Stomach smooth muscle (tissue), 2 donors: ENCODE data around the gene C1orf21.

Source experiments
- H3K27ac ChIP-seq: one replicate; pipeline ENCODE4 v1.7.0; 2013; ENCODE audit warnings: mild to moderate bottlenecking, low read length, inconsistent platforms
- H3K27me3 ChIP-seq, 2 donors: one replicate each; pipeline ENCODE4 v1.7.0; 2013; ENCODE audit warnings: low read length in 2 of 2; ENCODE audit not compliant: insufficient read depth in 2 of 2, control insufficient read depth in 1 of 2
- H3K36me3 ChIP-seq, 2 donors: one replicate each; pipeline ENCODE4 v1.7.0; 2013; ENCODE audit warnings: low read length in 2 of 2; ENCODE audit not compliant: control insufficient read depth in 2 of 2, insufficient read depth in 2 of 2
- H3K4me1 ChIP-seq: one replicate; pipeline ENCODE4 v1.7.0; 2013; ENCODE audit warnings: low read length; ENCODE audit not compliant: control insufficient read depth, insufficient read depth
- H3K4me3 ChIP-seq, 2 donors: one replicate each; pipeline ENCODE4 v1.7.0; 2013; ENCODE audit warnings: low read length in 2 of 2
- H3K9ac ChIP-seq, 2 donors: one replicate each; pipeline ENCODE4 v1.7.0; 2013; ENCODE audit warnings: low read length in 2 of 2, mild to moderate bottlenecking in 1 of 2
- H3K9me3 ChIP-seq, 2 donors: one replicate each; pipeline ENCODE4 v1.7.0; 2013; ENCODE audit warnings: low read length in 2 of 2; ENCODE audit not compliant: control insufficient read depth in 2 of 2
- donor health status: healthy.
- donor health status: Pancreatic carcinoma.

C1orf21 gene

GRCh38 chr1:184395937-184396480 lies 9.2 kb downstream of the C1orf21 start:
- peaks cover 5% of the 10 kb centered on the region for H3K4me1 ChIP-seq
- H3K4me3 ChIP-seq = no peak overlapping the region
- no peaks in the 10 kb centered on the region for H3K27me3 ChIP-seq
- no peaks in the 10 kb centered on the region for H3K36me3 ChIP-seq
- H3K9me3 ChIP-seq = no peaks in the 10 kb centered on the region
- no peak overlapping the region for H3K9ac ChIP-seq
- no peak overlapping the region for H3K27ac ChIP-seq

GRCh38 chr1:184399192-184399847 lies 12.5 kb downstream of the C1orf21 start:
- H3K4me3 ChIP-seq = no peak overlapping the region
- no peaks in the 10 kb centered on the region for H3K27me3 ChIP-seq
- no peak overlapping the region for H3K27ac ChIP-seq
- H3K4me1 ChIP-seq = peaks cover 5% of the 10 kb centered on the region
- no peaks in the 10 kb centered on the region for H3K36me3 ChIP-seq
- H3K9ac ChIP-seq = no peak overlapping the region
- no peaks in the 10 kb centered on the region for H3K9me3 ChIP-seq

- Histone ChIP-seq H3K4me1 (no peaks in the 10 kb centered on the region), H3K27me3 (no peaks in the 10 kb centered on the region), H3K9ac (no peak overlapping the region), H3K27ac (no peak overlapping the region), H3K36me3 (no peaks in the 10 kb centered on the region), H3K9me3 (no peaks in the 10 kb centered on the region), H3K4me3 (no peak overlapping the region)
These were observed 17.3 kb downstream of the C1orf21 start for GRCh38 chr1:184403961-184404726.

GRCh38 chr1:184404727-184405027 lies 17.8 kb downstream of the C1orf21 start:
- Histone ChIP-seq H3K9me3 (no peaks in the 10 kb centered on the region), H3K9ac (no peak overlapping the region), H3K36me3 (no peaks in the 10 kb centered on the region), H3K27ac (no peak overlapping the region), H3K27me3 (no peaks in the 10 kb centered on the region), H3K4me3 (no peak overlapping the region), H3K4me1 (no peaks in the 10 kb centered on the region)

- no peaks in the 10 kb centered on the region for H3K4me1 ChIP-seq
- no peak overlapping the region for H3K9ac ChIP-seq
- no peak overlapping the region for H3K27ac ChIP-seq
- H3K9me3 ChIP-seq = no peaks in the 10 kb centered on the region
- no peak overlapping the region for H3K4me3 ChIP-seq
- H3K36me3 ChIP-seq = no peaks in the 10 kb centered on the region
- H3K27me3 ChIP-seq = no peaks in the 10 kb centered on the region
These were observed 18.4 kb downstream of the C1orf21 start for GRCh38 chr1:184405094-184405800.

GRCh38 chr1:184405801-184406142 lies 18.9 kb downstream of the C1orf21 start:
- no peaks in the 10 kb centered on the region for H3K36me3 ChIP-seq
- no peak overlapping the region for H3K4me3 ChIP-seq
- no peak overlapping the region for H3K9ac ChIP-seq
- H3K27me3 ChIP-seq = no peaks in the 10 kb centered on the region
- H3K27ac ChIP-seq = no peak overlapping the region
- H3K9me3 ChIP-seq = no peaks in the 10 kb centered on the region
- H3K4me1 ChIP-seq = no peaks in the 10 kb centered on the region

- H3K27ac ChIP-seq = no peak overlapping the region
- H3K4me3 ChIP-seq = no peak overlapping the region
- H3K9ac ChIP-seq = no peak overlapping the region
- no peaks in the 10 kb centered on the region for H3K4me1 ChIP-seq
- no peaks in the 10 kb centered on the region for H3K27me3 ChIP-seq
- no peaks in the 10 kb centered on the region for H3K36me3 ChIP-seq
- H3K9me3 ChIP-seq = no peaks in the 10 kb centered on the region
These were observed 19.6 kb downstream of the C1orf21 start for GRCh38 chr1:184406479-184406878.

- Histone ChIP-seq H3K27ac (no peak overlapping the region), H3K4me1 (no peaks in the 10 kb centered on the region), H3K9ac (no peak overlapping the region), H3K4me3 (no peak overlapping the region), H3K9me3 (no peaks in the 10 kb centered on the region), H3K36me3 (no peaks in the 10 kb centered on the region), H3K27me3 (no peaks in the 10 kb centered on the region)
These were observed 21.1 kb downstream of the C1orf21 start for GRCh38 chr1:184407816-184408510.

GRCh38 chr1:184408580-184408979 lies 21.8 kb downstream of the C1orf21 start:
- Histone ChIP-seq H3K36me3 (no peaks in the 10 kb centered on the region), H3K4me3 (no peak overlapping the region), H3K27me3 (no peaks in the 10 kb centered on the region), H3K4me1 (no peaks in the 10 kb centered on the region), H3K9me3 (no peaks in the 10 kb centered on the region), H3K27ac (no peak overlapping the region), H3K9ac (no peak overlapping the region)

- no peaks in the 10 kb centered on the region for H3K4me1 ChIP-seq
- no peak overlapping the region for H3K27ac ChIP-seq
- H3K36me3 ChIP-seq = no peaks in the 10 kb centered on the region
- no peaks in the 10 kb centered on the region for H3K9me3 ChIP-seq
- no peaks in the 10 kb centered on the region for H3K27me3 ChIP-seq
- no peak overlapping the region for H3K4me3 ChIP-seq
- no peak overlapping the region for H3K9ac ChIP-seq
These were observed 22.2 kb downstream of the C1orf21 start for GRCh38 chr1:184409011-184409410.
